WTC11 (cell line): ENCODE measurements around the gene KRT85. TPM values are rescaled to one million over a fixed set of nuclear protein-coding genes. Genes with fewer than 3 reads are reported as not detected.

Experiments
- ATAC-seq: fragments of 200-7000 bp; cut with Tn5 transposase; 2 replicates; pipeline ENCODE4 v1.10.0; 2021; ENCODE audit warnings: mild to moderate bottlenecking, moderate library complexity
- CTCF ChIA-PET: fragments of 300-600 bp; sonication (Branson Sonifier 250); formaldehyde crosslinking; loops from one replicate; lab custom pipeline; 2021; ENCODE audit warnings: antibody characterized with exemption; lab: Charles Lee
- POLR2A ChIA-PET: fragments of 350-600 bp; sonication (Branson Sonifier 250); formaldehyde crosslinking; loops from one replicate; lab custom pipeline; 2021; ENCODE audit warnings: antibody characterized with exemption; lab: Charles Lee
- DNase-seq: peaks from one replicate; pipeline ENCODE4 v3.0.0; 2021; ENCODE audit warnings: low spot score
- H3K27ac Mint-ChIP-seq: 2 replicates; pipeline ENCODE4 v1.8.0; 2021; ENCODE audit warnings: mixed read lengths
- H3K27me3 Mint-ChIP-seq: 2 replicates; pipeline ENCODE4 v1.8.0; 2021; ENCODE audit warnings: low read depth, mild to moderate bottlenecking, moderate library complexity, mixed read lengths
- H3K36me3 Mint-ChIP-seq: 2 replicates; pipeline ENCODE4 v1.8.0; 2021; ENCODE audit warnings: mixed read lengths
- H3K4me1 Mint-ChIP-seq: 2 replicates; pipeline ENCODE4 v1.8.0; 2022; ENCODE audit warnings: mixed read lengths
- H3K4me3 Mint-ChIP-seq: 2 replicates; pipeline ENCODE4 v1.8.0; 2021; ENCODE audit warnings: mild to moderate bottlenecking, moderate library complexity, mixed read lengths
- H3K9me3 Mint-ChIP-seq: 2 replicates; pipeline ENCODE4 v1.8.0; 2021; ENCODE audit warnings: mixed read lengths
- ATF2 ChIP-seq: sonication (generic); formaldehyde crosslinking; IDR thresholded peaks from 2 replicates; pipeline ENCODE4 v1.8.1; 2022; ENCODE audit warnings: low read depth, missing genetic modification reagents, borderline replicate concordance
- CDX4 ChIP-seq: fragments of 250-450 bp; sonication (Bioruptor Pico); IDR thresholded peaks from 2 replicates; pipeline ENCODE4 v1.9.0; 2021; ENCODE audit warnings: moderate library complexity, mild to moderate bottlenecking, inconsistent platforms, borderline replicate concordance
- CTCF ChIP-seq: fragments of 200-600 bp; IDR thresholded peaks from 2 replicates; pipeline ENCODE4 v1.8.0; 2022; ENCODE audit warnings: antibody characterized with exemption
- FOXP1 ChIP-seq: sonication (generic); formaldehyde crosslinking; IDR thresholded peaks from 2 replicates; pipeline ENCODE4 v1.8.0; 2022; ENCODE audit warnings: missing genetic modification reagents, mild to moderate bottlenecking, moderate library complexity, borderline replicate concordance
- HMGXB4 ChIP-seq: sonication (generic); formaldehyde crosslinking; IDR thresholded peaks from 2 replicates; pipeline ENCODE4 v1.8.1; 2023; ENCODE audit warnings: mild to moderate bottlenecking, moderate library complexity, missing genetic modification reagents
- MLX ChIP-seq: sonication (generic); formaldehyde crosslinking; IDR thresholded peaks from 2 replicates; pipeline ENCODE4 v1.8.1; 2023; ENCODE audit warnings: mild to moderate bottlenecking, missing genetic modification reagents, moderate library complexity
- TEAD4 ChIP-seq: sonication (generic); formaldehyde crosslinking; IDR thresholded peaks from 2 replicates; pipeline ENCODE4 v1.8.0; 2022; ENCODE audit warnings: mild to moderate bottlenecking, missing genetic modification reagents
- TP53 ChIP-seq: sonication (generic); formaldehyde crosslinking; IDR thresholded peaks from 2 replicates; pipeline ENCODE4 v1.8.1; 2023; ENCODE audit warnings: mild to moderate bottlenecking, missing genetic modification reagents
- ZNF121 ChIP-seq: sonication (generic); formaldehyde crosslinking; IDR thresholded peaks from 2 replicates; pipeline ENCODE4 v1.8.0; 2023; ENCODE audit warnings: missing genetic modification reagents
- ZNF232 ChIP-seq: sonication (generic); formaldehyde crosslinking; IDR thresholded peaks from 2 replicates; pipeline ENCODE4 v1.8.0; 2022; ENCODE audit warnings: mild to moderate bottlenecking, missing genetic modification reagents
- ZNF317 ChIP-seq: sonication (generic); formaldehyde crosslinking; IDR thresholded peaks from 2 replicates; pipeline ENCODE4 v1.8.1; 2023; ENCODE audit warnings: low read depth, mild to moderate bottlenecking, moderate library complexity, missing genetic modification reagents, borderline replicate concordance
- total RNA-seq: library from RNA; stranded (reverse); gene quantifications from 3 replicates; pipeline ENCODE4 v1.2.3, GENCODE V29; 2021
- TF ChIP-seq, protein P1 (sequence below): sonication (generic); formaldehyde crosslinking; IDR thresholded peaks from 2 replicates; pipeline ENCODE4 v1.8.1; 2022; ENCODE audit warnings: mild to moderate bottlenecking, missing genetic modification reagents, moderate library complexity, borderline replicate concordance
- TF ChIP-seq, protein P2 (sequence below): sonication (generic); formaldehyde crosslinking; IDR thresholded peaks from 2 replicates; pipeline ENCODE4 v1.8.0; 2022; ENCODE audit warnings: mild to moderate bottlenecking, missing genetic modification reagents
- TF ChIP-seq, protein P3 (sequence below): sonication (generic); formaldehyde crosslinking; IDR thresholded peaks from 2 replicates; pipeline ENCODE4 v1.8.0; 2022; ENCODE audit warnings: missing genetic modification reagents
- TF ChIP-seq, protein P4 (sequence below): sonication (generic); formaldehyde crosslinking; IDR thresholded peaks from 2 replicates; pipeline ENCODE4 v1.8.0; 2023; ENCODE audit warnings: mild to moderate bottlenecking, missing genetic modification reagents

KRT85 gene
- total RNA-seq, 1 experiment from 2014 or later, result not detected

DNA sequence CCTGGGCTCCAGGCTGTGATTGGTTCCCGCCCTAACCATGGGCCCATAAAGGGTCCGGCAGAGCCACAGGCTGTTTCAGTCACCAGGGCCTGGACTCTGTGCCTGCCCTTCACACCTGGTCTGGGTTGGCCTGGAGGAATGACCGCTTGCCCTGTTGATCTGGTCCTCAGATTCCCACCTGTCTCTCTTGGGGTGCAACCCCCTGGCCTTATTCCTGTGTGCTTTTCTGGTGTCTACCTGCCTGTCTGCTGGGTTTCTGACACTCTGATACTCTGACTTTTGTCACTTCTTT, 43.2 kb downstream of the KRT85 start (continued):
- TF ChIP-seq, protein P1, sequence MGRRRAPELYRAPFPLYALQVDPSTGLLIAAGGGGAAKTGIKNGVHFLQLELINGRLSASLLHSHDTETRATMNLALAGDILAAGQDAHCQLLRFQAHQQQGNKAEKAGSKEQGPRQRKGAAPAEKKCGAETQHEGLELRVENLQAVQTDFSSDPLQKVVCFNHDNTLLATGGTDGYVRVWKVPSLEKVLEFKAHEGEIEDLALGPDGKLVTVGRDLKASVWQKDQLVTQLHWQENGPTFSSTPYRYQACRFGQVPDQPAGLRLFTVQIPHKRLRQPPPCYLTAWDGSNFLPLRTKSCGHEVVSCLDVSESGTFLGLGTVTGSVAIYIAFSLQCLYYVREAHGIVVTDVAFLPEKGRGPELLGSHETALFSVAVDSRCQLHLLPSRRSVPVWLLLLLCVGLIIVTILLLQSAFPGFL, result no peak
- TF ChIP-seq ZNF232 (no peak), TEAD4 (CRISPR knock-in tag) (no peak)

GRCh38 chr12:52323416-52324152, 43.7 kb downstream of the KRT85 start:
- DNase-seq (no peak), ATAC-seq (no peak)
- CTCF ChIA-PET, result interaction anchor here (1.3 to 1.5 kb wide), 4 partner anchors 38 to 556 kb away, joined by 3 to 7 read pairs (median 4); no protein-coding TSS in a partner anchor
- peaks cover 4% of the 10 kb centered on the region; the same call in 1 of the 2 replicates for H3K4me1 Mint-ChIP-seq
- peaks cover 4% of the 10 kb centered on the region; the same call in 1 of the 2 replicates for H3K27me3 Mint-ChIP-seq
- no peaks in the 10 kb centered on the region for H3K9me3 Mint-ChIP-seq
- POLR2A ChIA-PET, result no interaction called here
- H3K36me3 Mint-ChIP-seq, result no peaks in the 10 kb centered on the region
- H3K4me3 Mint-ChIP-seq, result no peak overlapping the region
- no peak overlapping the region for H3K27ac Mint-ChIP-seq
- TF ChIP-seq ZNF317 (CRISPR knock-in tag) (no peak), ATF2 (no peak), ZNF121 (no peak), TP53 (CRISPR knock-in tag) (no peak), MLX (CRISPR knock-in tag) (no peak), FOXP1 (CRISPR knock-in tag) (no peak), CTCF (no peak), CDX4 (CRISPR knock-in tag) (no peak), HMGXB4 (no peak)
- TF ChIP-seq, protein P2, sequence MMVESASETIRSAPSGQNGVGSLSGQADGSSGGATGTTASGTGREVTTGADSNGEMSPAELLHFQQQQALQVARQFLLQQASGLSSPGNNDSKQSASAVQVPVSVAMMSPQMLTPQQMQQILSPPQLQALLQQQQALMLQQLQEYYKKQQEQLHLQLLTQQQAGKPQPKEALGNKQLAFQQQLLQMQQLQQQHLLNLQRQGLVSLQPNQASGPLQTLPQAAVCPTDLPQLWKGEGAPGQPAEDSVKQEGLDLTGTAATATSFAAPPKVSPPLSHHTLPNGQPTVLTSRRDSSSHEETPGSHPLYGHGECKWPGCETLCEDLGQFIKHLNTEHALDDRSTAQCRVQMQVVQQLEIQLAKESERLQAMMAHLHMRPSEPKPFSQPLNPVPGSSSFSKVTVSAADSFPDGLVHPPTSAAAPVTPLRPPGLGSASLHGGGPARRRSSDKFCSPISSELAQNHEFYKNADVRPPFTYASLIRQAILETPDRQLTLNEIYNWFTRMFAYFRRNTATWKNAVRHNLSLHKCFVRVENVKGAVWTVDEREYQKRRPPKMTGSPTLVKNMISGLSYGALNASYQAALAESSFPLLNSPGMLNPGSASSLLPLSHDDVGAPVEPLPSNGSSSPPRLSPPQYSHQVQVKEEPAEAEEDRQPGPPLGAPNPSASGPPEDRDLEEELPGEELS (CRISPR knock-in tag), result no peak
- TF ChIP-seq, protein P3, sequence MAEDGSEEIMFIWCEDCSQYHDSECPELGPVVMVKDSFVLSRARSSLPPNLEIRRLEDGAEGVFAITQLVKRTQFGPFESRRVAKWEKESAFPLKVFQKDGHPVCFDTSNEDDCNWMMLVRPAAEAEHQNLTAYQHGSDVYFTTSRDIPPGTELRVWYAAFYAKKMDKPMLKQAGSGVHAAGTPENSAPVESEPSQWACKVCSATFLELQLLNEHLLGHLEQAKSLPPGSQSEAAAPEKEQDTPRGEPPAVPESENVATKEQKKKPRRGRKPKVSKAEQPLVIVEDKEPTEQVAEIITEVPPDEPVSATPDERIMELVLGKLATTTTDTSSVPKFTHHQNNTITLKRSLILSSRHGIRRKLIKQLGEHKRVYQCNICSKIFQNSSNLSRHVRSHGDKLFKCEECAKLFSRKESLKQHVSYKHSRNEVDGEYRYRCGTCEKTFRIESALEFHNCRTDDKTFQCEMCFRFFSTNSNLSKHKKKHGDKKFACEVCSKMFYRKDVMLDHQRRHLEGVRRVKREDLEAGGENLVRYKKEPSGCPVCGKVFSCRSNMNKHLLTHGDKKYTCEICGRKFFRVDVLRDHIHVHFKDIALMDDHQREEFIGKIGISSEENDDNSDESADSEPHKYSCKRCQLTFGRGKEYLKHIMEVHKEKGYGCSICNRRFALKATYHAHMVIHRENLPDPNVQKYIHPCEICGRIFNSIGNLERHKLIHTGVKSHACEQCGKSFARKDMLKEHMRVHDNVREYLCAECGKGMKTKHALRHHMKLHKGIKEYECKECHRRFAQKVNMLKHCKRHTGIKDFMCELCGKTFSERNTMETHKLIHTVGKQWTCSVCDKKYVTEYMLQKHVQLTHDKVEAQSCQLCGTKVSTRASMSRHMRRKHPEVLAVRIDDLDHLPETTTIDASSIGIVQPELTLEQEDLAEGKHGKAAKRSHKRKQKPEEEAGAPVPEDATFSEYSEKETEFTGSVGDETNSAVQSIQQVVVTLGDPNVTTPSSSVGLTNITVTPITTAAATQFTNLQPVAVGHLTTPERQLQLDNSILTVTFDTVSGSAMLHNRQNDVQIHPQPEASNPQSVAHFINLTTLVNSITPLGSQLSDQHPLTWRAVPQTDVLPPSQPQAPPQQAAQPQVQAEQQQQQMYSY (CRISPR knock-in tag), result no peak
- TF ChIP-seq, protein P4, sequence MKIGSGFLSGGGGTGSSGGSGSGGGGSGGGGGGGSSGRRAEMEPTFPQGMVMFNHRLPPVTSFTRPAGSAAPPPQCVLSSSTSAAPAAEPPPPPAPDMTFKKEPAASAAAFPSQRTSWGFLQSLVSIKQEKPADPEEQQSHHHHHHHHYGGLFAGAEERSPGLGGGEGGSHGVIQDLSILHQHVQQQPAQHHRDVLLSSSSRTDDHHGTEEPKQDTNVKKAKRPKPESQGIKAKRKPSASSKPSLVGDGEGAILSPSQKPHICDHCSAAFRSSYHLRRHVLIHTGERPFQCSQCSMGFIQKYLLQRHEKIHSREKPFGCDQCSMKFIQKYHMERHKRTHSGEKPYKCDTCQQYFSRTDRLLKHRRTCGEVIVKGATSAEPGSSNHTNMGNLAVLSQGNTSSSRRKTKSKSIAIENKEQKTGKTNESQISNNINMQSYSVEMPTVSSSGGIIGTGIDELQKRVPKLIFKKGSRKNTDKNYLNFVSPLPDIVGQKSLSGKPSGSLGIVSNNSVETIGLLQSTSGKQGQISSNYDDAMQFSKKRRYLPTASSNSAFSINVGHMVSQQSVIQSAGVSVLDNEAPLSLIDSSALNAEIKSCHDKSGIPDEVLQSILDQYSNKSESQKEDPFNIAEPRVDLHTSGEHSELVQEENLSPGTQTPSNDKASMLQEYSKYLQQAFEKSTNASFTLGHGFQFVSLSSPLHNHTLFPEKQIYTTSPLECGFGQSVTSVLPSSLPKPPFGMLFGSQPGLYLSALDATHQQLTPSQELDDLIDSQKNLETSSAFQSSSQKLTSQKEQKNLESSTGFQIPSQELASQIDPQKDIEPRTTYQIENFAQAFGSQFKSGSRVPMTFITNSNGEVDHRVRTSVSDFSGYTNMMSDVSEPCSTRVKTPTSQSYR, result no peak
- TF ChIP-seq, protein P1, result no peak
